Endodermal cell (in vitro differentiated cells): ENCODE data around the gene ELMO2. TPM values are rescaled to one million over a fixed set of nuclear protein-coding genes. Genes with fewer than 3 reads are reported as not detected.
A peak's percentile ranks its signal among the peaks of the same experiment; 100 is the strongest.

Experiments used
- DNase-seq: peaks from one replicate; pipeline ENCODE4 v3.0.0-alpha.2; 2017
- H3K27ac ChIP-seq: 2 replicates; pipeline ENCODE4 v1.5.1; 2013; ENCODE audit warnings: mild to moderate bottlenecking, low read depth, low read length, moderate library complexity
- H3K27me3 ChIP-seq: 2 replicates; pipeline ENCODE4 v1.6.1; 2013; ENCODE audit warnings: mild to moderate bottlenecking, low read length, moderate library complexity; ENCODE audit not compliant: insufficient read depth, control insufficient read depth, poor library complexity, severe bottlenecking
- H3K36me3 ChIP-seq: 2 replicates; pipeline ENCODE4 v1.7.0; 2013; ENCODE audit warnings: mild to moderate bottlenecking, low read length, moderate library complexity; ENCODE audit not compliant: control insufficient read depth, insufficient read depth
- H3K4me1 ChIP-seq: one replicate; pipeline ENCODE4 v1.7.0; 2013; ENCODE audit warnings: low read length; ENCODE audit not compliant: control insufficient read depth, insufficient read depth
- H3K4me3 ChIP-seq: 2 replicates; pipeline ENCODE4 v1.5.1; 2013; ENCODE audit warnings: mild to moderate bottlenecking, low read length, moderate library complexity
- H3K9ac ChIP-seq: 2 replicates; pipeline ENCODE4 v1.6.1; 2013; ENCODE audit warnings: mild to moderate bottlenecking, low read length, moderate library complexity; ENCODE audit not compliant: poor library complexity, severe bottlenecking; ENCODE audit errors: extremely low read depth
- H3K9me3 ChIP-seq: 2 replicates; pipeline ENCODE4 v1.6.1; 2013; ENCODE audit warnings: mild to moderate bottlenecking, low read length, moderate library complexity; ENCODE audit not compliant: control insufficient read depth
- H3K27ac Mint-ChIP-seq: 2 replicates; pipeline ENCODE4 v1.8.0; 2020; ENCODE audit warnings: mixed read lengths
- H3K27me3 Mint-ChIP-seq: 2 replicates; pipeline ENCODE4 v1.8.0; 2021; ENCODE audit warnings: mild to moderate bottlenecking, mixed read lengths; ENCODE audit not compliant: insufficient read depth
- H3K36me3 Mint-ChIP-seq: 2 replicates; pipeline ENCODE4 v1.8.0; 2020; ENCODE audit warnings: low read depth, mixed read lengths
- H3K4me1 Mint-ChIP-seq: 2 replicates; pipeline ENCODE4 v1.8.0; 2020; ENCODE audit warnings: mixed read lengths
- H3K4me3 Mint-ChIP-seq: 2 replicates; pipeline ENCODE4 v1.8.0; 2020; ENCODE audit warnings: mild to moderate bottlenecking, moderate library complexity, mixed read lengths
- H3K9me3 Mint-ChIP-seq: 2 replicates; pipeline ENCODE4 v1.8.0; 2020; ENCODE audit warnings: mild to moderate bottlenecking, mixed read lengths
- CTCF ChIP-seq: fragments of 200-600 bp; sonication (generic); conservative IDR thresholded peaks from 2 replicates; pipeline ENCODE4 v1.5.0; 2021; ENCODE audit warnings: antibody characterized with exemption, mild to moderate bottlenecking
- WGBS, 2 experiments: methylation state at CpG; one replicate each; pipeline versions ENCODE4 v1.1.5 to v1.1.7; 2013; ENCODE audit warnings: missing lambda C conversion rate in 2 of 2, mixed read lengths in 1 of 2; ENCODE audit not compliant: insufficient coverage in 1 of 2, insufficient read length in 1 of 2; 5-methylcytosine and 5-hydroxymethylcytosine counted together
- total RNA-seq, 2 donors: library from RNA; stranded (reverse); fragmentation: NEBNext Ultra II Directional in 1 of 2; extraction: Animal tissue kit (Norgen Biotek cat#: 25700) in 1 of 2; gene quantifications; 2 replicates in 1 of 2; 3 replicates in 1 of 2; pipeline ENCODE4 v1.2.1, GENCODE V29; 2021

Gene ELMO2
- total RNA-seq, 2 donors from 2014 or later: 44.8 to 52.8 TPM

GRCh38 chr20:46342010-46342378 lies 64.4 kb downstream of the ELMO2 start:
- Histone ChIP-seq H3K4me3 (no peak overlapping the region), H3K9ac (no peak overlapping the region), H3K27me3 (no peaks in the 10 kb centered on the region), H3K27ac (peak overlapping the region; percentile 77), H3K4me1 (no peaks in the 10 kb centered on the region), H3K36me3 (no peaks in the 10 kb centered on the region), H3K9me3 (no peaks in the 10 kb centered on the region)
- H3K9me3 Mint-ChIP-seq: no peaks in the 10 kb centered on the region
- no peak overlapping the region for H3K27ac Mint-ChIP-seq
- H3K27me3 Mint-ChIP-seq: peaks cover 33% of the 10 kb centered on the region
- no peak for TF ChIP-seq CTCF
- DNase-seq: no peak
- peaks cover 3% of the 10 kb centered on the region for H3K36me3 Mint-ChIP-seq
- no peaks in the 10 kb centered on the region for H3K4me1 Mint-ChIP-seq
- WGBS, 2 experiments: 58 to 83% methylated on average over 2 to 9 of the region's 9 CpGs
- H3K4me3 Mint-ChIP-seq: no peak overlapping the region

- WGBS, 2 experiments: 62 to 86% methylated on average over 12 to 24 of the region's 24 CpGs
- Mint-ChIP-seq H3K36me3 (peaks cover 3% of the 10 kb centered on the region), H3K4me3 (no peak overlapping the region), H3K9me3 (no peaks in the 10 kb centered on the region), H3K4me1 (no peaks in the 10 kb centered on the region), H3K27me3 (peaks cover 33% of the 10 kb centered on the region), H3K27ac (no peak overlapping the region)
- no peak for TF ChIP-seq CTCF
- Histone ChIP-seq H3K9me3 (no peaks in the 10 kb centered on the region), H3K27me3 (no peaks in the 10 kb centered on the region), H3K9ac (no peak overlapping the region), H3K36me3 (no peaks in the 10 kb centered on the region), H3K4me1 (no peaks in the 10 kb centered on the region), H3K27ac (peak overlapping the region; percentile 77), H3K4me3 (no peak overlapping the region)
- no peak for DNase-seq
These were observed 65.1 kb downstream of the ELMO2 start for GRCh38 chr20:46341074-46342009.

- peaks cover 4% of the 10 kb centered on the region for H3K27me3 ChIP-seq
- no peak overlapping the region for H3K27ac Mint-ChIP-seq
- H3K4me1 ChIP-seq: peaks cover under 1% of the 10 kb centered on the region
- H3K4me3 ChIP-seq: no peak overlapping the region
- no peak overlapping the region for H3K9ac ChIP-seq
- DNase-seq: no peak
- H3K36me3 Mint-ChIP-seq: no peaks in the 10 kb centered on the region
- H3K9me3 Mint-ChIP-seq: no peaks in the 10 kb centered on the region
- peaks cover 31% of the 10 kb centered on the region for H3K27me3 Mint-ChIP-seq
- H3K4me3 Mint-ChIP-seq: no peak overlapping the region
- WGBS, 2 experiments: 89 to 91% methylated on average over 6 to 7 of the region's 7 CpGs
- H3K4me1 Mint-ChIP-seq: peaks cover under 1% of the 10 kb centered on the region
- no peaks in the 10 kb centered on the region for H3K9me3 ChIP-seq
- H3K27ac ChIP-seq: no peak overlapping the region
- no peak for TF ChIP-seq CTCF
- no peaks in the 10 kb centered on the region for H3K36me3 ChIP-seq
These were observed 67.4 kb downstream of the ELMO2 start for GRCh38 chr20:46339037-46339436.
